Nephron (organoid): ENCODE data around the gene NCOR2.
A peak's percentile ranks its signal among the peaks of the same experiment; 100 is the strongest.

Experiments
- H3K27ac Mint-ChIP-seq, 3 experiments: 2 replicates each; pipeline ENCODE4 v1.8.0; 2020; ENCODE audit warnings: mixed read lengths in 3 of 3, mild to moderate bottlenecking in 2 of 3, moderate library complexity in 1 of 3
- H3K27me3 Mint-ChIP-seq: 2 replicates; pipeline ENCODE4 v1.8.0; 2021; ENCODE audit warnings: low read depth, mild to moderate bottlenecking, moderate library complexity, mixed read lengths
- H3K36me3 Mint-ChIP-seq: 2 replicates; pipeline ENCODE4 v1.8.0; 2020; ENCODE audit warnings: low read depth, mixed read lengths
- H3K4me1 Mint-ChIP-seq: 2 replicates; pipeline ENCODE4 v1.8.0; 2020; ENCODE audit warnings: mixed read lengths
- H3K4me3 Mint-ChIP-seq, 3 experiments: 2 replicates each; pipeline ENCODE4 v1.8.0; 2020; ENCODE audit warnings: mild to moderate bottlenecking in 3 of 3, mixed read lengths in 3 of 3, moderate library complexity in 2 of 3
- H3K9me3 Mint-ChIP-seq: 2 replicates; pipeline ENCODE4 v1.8.0; 2020; ENCODE audit warnings: mixed read lengths
- TF ChIP-seq, protein P1 (sequence below), 3 experiments: fragments of 200-600 bp; sonication (generic); IDR thresholded peaks; one replicate each; pipeline ENCODE4 v1.5.0; 2021; ENCODE audit warnings: antibody characterized with exemption in 3 of 3; ENCODE audit not compliant: unreplicated experiment in 3 of 3

NCOR2 gene

DNA sequence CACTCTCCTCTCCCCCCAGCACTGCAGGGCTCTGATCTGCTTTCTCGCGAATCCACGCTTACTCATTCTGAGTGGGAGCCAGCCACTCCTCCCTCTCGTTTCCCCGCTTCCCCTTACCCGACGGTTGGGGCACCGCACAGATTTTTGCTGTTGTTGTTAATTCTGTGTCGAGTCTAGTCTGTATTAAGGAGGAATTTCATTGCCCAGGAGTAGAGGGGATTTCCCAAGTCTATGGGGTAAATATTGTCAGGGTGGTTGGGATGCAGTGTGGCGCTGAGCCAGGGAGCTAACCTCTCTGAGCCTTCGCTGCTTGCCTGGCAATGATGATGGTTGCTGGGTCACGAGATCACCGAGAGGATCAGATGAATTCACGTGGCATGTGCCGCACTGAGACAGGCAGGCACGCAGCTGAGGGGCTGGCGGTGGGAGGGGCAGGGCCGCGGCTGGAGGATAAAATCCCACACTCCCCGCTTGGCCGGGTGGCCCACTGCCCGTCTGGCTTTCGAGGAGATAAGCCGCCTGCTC lies 18.5 kb downstream of the NCOR2 start:
- H3K9me3 Mint-ChIP-seq = no peaks in the 10 kb centered on the region
- peak overlapping the region; percentile 41 to 67 (median 61) for H3K27ac Mint-ChIP-seq
- H3K36me3 Mint-ChIP-seq = no peaks in the 10 kb centered on the region
- peak overlapping the region in 1 of 3 experiments; percentile 8 for H3K4me3 Mint-ChIP-seq
- H3K4me1 Mint-ChIP-seq = peaks cover 81% of the 10 kb centered on the region
- TF ChIP-seq, protein P1, sequence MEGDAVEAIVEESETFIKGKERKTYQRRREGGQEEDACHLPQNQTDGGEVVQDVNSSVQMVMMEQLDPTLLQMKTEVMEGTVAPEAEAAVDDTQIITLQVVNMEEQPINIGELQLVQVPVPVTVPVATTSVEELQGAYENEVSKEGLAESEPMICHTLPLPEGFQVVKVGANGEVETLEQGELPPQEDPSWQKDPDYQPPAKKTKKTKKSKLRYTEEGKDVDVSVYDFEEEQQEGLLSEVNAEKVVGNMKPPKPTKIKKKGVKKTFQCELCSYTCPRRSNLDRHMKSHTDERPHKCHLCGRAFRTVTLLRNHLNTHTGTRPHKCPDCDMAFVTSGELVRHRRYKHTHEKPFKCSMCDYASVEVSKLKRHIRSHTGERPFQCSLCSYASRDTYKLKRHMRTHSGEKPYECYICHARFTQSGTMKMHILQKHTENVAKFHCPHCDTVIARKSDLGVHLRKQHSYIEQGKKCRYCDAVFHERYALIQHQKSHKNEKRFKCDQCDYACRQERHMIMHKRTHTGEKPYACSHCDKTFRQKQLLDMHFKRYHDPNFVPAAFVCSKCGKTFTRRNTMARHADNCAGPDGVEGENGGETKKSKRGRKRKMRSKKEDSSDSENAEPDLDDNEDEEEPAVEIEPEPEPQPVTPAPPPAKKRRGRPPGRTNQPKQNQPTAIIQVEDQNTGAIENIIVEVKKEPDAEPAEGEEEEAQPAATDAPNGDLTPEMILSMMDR (IDR thresholded peaks at IDR 0.05; ENCODE audit: unreplicated experiment in 3 of 3) = no peak
- H3K27me3 Mint-ChIP-seq = no peaks in the 10 kb centered on the region

DNA sequence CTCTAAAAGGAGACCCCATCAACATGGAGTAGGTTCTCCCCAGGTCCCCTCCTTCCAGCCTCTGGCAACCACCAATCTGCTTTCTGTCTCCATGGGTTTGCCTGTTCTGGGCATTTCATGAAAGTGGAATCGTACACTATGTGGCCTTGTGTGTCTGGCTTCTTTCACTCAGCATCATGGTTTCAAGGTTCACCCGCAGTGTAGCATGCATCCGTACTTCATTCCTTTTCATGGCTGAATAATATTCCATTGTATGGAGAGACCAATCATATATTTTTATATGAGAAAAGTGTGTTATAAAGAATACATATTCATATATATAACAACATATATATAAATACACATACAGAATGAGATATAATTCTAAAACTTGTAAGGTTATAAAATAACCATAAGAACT lies 19.8 kb downstream of the NCOR2 start:
- TF ChIP-seq, protein P1 (IDR thresholded peaks at IDR 0.05; ENCODE audit: unreplicated experiment in 3 of 3) = no peak
- no peaks in the 10 kb centered on the region for H3K27me3 Mint-ChIP-seq

DNA sequence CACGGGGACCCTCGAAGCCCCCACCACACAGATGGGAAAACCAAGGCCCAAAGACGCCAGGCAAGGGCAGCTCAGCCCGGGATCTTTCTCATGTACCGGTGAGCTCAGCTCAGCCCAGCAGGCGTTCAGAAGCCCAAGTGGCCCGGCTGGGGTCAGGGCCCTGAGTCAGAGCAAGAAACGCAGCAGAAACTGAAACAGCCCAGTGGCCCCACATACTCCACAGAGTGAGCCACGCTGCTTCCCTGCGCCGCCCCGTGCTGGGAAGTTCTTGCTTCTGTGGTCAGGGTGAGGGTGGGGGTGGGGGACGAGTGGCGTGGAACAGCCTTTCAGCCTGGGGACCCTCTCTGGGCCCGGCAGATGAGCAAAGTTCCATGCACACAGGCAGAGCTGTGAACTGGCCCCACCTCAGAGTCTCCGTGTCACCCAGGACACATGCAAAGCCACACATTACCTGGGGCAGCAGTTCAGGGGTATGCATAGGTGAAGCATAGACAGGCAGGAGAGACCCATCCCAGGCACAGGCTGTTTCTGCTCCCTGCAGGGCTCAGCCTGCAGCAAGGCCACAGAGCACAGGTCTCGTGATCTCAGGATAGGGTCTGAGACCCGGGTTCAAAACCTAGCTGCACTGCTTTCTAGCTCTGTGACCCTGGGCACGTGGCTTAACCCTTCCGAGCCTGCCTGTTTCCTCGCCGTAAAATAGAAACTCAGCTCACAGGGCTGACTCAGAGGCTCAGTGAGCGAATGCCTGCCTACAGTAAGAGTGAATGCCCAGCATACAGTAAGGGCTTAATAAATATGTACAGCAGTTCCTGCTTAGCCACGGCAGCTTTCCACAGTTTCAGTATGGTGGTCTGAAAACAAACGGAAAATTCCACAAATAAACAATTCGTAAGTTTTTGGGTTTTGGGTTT lies 21.6 kb downstream of the NCOR2 start:
- Mint-ChIP-seq H3K9me3 (no peaks in the 10 kb centered on the region), H3K4me3 (no peak overlapping the region), H3K36me3 (no peaks in the 10 kb centered on the region)

More for the DNA sequence above, 19.8 kb downstream of the NCOR2 start:
- Mint-ChIP-seq H3K36me3 (no peaks in the 10 kb centered on the region), H3K4me3 (no peak overlapping the region), H3K27ac (peak overlapping the region in 2 of 3 experiments; percentile 37 to 62), H3K9me3 (no peaks in the 10 kb centered on the region), H3K4me1 (peaks cover 80% of the 10 kb centered on the region)

DNA sequence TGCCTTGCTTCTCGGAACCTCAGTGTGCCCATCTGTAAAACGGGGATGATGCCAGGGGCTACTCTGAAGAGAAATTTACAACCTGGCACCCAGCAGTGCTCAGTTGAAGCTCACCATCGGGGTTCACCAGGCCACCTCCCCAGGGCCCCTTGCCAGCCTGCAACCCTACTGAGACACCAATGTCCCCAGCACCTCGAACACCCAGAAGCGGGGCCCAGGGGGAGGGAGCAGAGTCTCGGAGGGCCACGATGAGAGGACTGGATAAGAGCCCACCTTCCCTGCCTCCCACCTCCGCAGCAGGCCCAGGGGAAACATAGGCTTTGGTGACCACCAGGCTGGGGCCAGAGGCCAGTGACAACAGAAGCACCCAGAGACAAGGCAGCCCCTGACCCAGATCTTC lies 22.4 kb downstream of the NCOR2 start:
- H3K4me1 Mint-ChIP-seq = peaks cover 54% of the 10 kb centered on the region
- no peaks in the 10 kb centered on the region for H3K27me3 Mint-ChIP-seq
- H3K4me3 Mint-ChIP-seq = no peak overlapping the region
- peak overlapping the region in 2 of 3 experiments; percentile 68 to 92 for H3K27ac Mint-ChIP-seq
- no peaks in the 10 kb centered on the region for H3K36me3 Mint-ChIP-seq
- no peaks in the 10 kb centered on the region for H3K9me3 Mint-ChIP-seq
- TF ChIP-seq, protein P1 (IDR thresholded peaks at IDR 0.05; ENCODE audit: unreplicated experiment in 3 of 3) = no peak

More for the DNA sequence above, 21.6 kb downstream of the NCOR2 start:
- H3K27me3 Mint-ChIP-seq = no peaks in the 10 kb centered on the region
- TF ChIP-seq, protein P1 (IDR thresholded peaks at IDR 0.05; ENCODE audit: unreplicated experiment in 3 of 3) = no peak
- H3K4me1 Mint-ChIP-seq = peaks cover 62% of the 10 kb centered on the region
- H3K27ac Mint-ChIP-seq = peak overlapping the region in 1 of 3 experiments; percentile 92

DNA sequence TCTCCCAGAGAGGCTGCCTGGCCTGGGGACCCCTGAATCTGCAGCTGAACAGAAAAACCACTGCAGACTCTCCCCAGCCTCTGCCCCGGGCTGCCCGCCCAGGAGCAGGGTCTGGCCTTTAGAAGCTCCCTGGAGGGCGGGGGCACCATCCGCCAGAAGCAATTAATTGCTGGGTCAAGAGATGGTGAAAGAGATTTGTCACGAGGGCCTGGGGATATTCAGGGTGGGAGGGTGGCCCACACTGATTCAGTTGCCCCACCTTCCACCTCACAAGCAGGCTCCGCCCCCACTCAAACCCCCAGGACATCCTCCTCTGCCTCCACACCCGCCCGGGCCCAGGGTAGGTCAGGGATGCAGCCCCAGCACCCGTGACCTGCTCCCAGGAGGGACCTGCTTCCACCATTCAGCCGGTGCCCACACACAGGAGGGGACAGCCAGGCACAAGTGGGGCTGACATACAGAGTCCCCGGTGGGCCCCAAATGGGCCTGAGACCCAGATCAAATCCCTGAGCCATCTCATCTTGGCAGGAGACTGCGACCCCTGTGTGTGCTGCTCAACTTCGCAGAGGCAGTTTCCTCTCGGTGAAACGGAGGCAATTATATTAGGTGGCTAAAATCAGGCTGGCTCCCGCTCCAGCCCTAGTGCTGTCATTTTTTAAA lies 23.0 kb downstream of the NCOR2 start:
- peaks cover 54% of the 10 kb centered on the region for H3K4me1 Mint-ChIP-seq
- peak overlapping the region; percentile 68 to 94 (median 92) for H3K27ac Mint-ChIP-seq
- H3K4me3 Mint-ChIP-seq = peak overlapping the region in 1 of 3 experiments; percentile 42
- TF ChIP-seq, protein P1 (IDR thresholded peaks at IDR 0.05; ENCODE audit: unreplicated experiment in 3 of 3) = no peak
- no peaks in the 10 kb centered on the region for H3K9me3 Mint-ChIP-seq
- H3K36me3 Mint-ChIP-seq = no peaks in the 10 kb centered on the region
- no peaks in the 10 kb centered on the region for H3K27me3 Mint-ChIP-seq
